Germinal center (tissue), 1 donor: Measurements from ENCODE around the gene ASB18.

ENCODE experiments used
- DNase-seq: peaks from one replicate; pipeline ENCODE4 v3.0.0; 2012; ENCODE audit warnings: mixed read lengths, low spot score

The ASB18 gene

DNA sequence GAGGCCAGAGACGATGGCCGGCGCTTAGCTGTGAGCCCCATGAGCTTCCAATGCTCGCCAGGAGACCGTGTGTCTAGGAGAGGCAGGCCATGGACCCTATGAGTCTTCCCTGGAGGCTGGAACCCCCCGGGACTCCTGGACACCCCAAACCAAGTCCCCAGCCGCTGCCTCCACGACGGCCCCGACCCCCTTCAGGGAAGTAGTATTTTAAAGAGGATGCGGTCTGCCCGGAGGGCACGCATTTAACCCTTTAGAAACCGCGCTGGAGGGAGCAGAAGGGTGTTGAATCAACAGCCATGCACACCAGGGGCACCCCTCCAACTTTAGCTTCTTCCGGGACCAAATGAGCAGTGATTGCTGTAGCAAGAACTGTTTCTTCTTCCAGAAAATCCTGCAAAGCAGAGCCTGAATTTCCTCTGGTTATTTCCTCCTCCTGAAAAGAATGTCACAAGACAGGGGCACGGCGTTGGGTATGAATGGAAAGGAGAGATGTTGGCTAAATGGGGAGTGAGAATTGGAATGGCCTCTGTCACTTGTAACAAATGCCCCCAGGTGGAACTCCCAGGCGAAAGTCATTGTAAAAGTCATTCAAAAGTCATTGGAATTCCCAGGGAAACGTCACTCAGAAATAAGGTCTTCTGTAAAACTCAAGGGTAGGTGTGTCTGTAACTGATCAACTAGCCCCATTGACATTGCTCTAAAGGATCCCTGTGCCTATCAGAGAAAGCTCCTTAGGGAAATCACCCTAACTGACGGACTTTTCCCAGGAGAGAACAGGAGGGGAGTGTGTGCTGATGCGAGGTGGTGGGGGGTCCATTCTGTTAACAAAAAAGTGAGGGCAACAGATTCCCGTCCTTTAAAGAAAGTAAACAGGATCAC lies 90.2 kb downstream of the ASB18 start:
- DNase-seq, result no peak

DNA sequence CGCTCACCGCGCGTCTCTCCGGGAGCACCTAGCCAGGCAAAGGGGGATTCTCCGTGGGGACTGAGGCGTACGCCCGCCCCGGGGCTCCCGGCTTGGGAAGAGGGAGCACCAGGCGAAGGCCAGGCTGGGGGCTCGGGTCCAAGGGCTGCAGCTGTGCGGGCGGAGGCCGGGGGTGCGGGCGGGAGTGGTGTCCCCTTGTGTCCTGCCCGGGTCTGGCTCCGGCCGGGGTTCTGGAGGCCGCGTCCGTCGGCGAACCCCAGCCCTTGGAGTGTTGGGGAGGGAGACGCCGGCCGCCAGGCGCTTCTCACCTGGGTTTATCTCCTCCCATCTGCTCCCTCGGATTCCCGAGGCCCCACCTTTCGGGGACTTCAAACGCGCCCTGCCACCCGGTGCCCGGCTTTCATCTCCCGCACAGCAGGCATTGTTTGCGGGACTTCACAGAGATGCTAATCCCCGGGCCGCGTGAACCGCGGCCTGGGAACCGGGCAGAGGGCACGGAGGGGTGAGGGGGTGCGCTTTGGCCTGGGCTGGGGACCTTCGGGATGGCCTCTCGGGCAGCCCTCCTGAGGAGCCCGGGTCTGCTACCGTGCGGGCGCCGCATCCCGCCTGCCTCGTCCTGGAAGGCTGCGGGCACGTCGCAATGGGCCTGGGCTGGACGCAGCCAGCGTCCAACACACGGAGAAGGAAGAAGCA lies 91.0 kb downstream of the ASB18 start:
- no peak for DNase-seq

DNA sequence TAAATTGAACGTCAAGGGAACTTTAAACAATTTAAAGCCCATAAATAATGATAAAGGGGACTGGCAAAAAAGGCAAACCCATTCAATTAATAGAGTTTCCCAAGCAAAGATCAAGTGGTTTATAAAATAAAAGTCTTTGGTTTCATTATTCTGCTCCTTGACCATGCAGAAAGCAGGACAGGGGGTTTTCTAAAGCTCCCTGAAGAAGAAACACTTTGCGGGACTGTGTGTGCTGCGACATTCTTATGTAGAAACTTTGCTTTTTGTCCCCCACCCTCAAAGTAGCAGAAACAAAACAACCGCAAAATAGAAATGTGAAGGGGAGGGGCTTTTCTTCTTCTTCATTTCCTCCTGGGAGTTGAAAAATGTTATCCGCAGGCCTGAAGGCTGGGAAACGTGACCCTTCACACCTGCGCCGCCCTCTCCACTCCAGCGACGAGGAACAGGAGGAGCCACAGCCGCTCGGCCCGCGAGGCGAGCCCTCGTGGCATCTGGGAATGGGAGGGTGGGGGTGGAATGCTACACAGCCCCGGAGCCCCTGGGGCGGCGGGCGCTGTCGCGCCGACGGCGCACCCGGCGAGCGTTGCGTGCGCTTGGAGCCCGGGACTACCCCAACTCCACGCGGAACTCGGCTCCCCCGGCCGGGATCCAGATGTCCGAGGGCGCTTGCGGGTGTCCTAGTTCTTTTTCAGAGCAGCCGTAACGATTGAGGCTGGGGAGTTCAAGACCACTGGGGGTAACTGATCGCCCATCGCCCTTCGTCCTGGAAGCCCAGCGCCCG lies 91.8 kb downstream of the ASB18 start:
- DNase-seq, result no peak

DNA sequence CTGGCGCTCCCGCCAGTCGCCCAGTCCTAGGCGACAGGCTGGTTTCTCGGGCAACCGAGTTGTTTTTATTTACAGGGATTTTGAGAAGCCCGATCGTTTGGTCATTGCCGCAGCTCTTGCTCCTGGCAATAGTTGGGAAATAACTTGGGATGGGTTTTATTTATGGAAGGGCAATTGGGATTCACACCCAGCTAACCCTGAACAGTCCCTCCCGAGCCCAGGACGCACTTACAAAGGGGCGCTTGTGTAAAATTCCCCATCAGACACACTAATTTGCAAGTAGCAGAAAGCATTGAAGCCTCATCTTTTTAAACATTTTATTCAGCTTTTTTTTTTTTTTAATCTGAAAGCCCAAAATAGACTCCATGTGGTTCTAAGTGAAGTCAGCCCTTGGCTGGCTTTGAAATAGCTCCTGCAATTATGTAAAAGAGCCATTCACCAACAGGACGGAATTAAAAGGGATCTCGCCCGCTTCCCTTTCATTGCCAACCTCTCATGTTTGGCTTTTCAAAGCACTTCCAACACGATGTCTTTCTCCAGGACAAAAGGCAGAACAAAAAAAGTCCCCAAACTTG lies 92.4 kb downstream of the ASB18 start:
- no peak for DNase-seq

- no peak for DNase-seq
Measured at GRCh38 chr2:236171181-236171679, 93.0 kb downstream of the ASB18 start.

DNA sequence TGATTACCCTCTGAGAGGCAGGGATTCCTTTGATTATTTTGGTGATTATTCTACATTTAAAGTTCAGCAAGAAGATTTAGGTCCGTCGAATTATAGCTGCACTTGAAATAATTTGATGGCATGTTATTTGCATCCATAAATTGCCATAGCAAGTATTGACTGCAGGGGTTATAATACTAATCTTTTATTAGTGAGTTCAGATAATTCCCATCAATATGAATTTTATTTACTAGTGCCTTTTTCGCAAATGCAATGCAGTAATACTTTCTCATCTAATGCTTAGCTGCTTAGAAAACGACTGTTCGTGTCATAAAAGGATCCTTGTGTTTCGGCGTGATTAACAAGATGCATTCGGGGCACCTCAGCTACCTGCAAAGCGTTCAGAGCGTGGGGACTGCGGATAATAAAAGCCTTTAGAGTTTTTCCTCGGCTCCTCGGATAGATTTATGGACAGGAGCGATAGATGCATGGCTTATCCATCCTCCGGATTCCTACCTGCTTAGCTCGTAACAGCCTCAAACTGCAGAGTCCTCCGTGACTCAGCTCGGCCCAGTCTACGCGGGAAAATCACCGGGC lies 93.5 kb downstream of the ASB18 start:
- DNase-seq, result no peak

GRCh38 chr2:236169741-236170589 lies 94.2 kb downstream of the ASB18 start:
- DNase-seq, result no peak

GRCh38 chr2:236169151-236169721 lies 95.0 kb downstream of the ASB18 start:
- no peak for DNase-seq

DNA sequence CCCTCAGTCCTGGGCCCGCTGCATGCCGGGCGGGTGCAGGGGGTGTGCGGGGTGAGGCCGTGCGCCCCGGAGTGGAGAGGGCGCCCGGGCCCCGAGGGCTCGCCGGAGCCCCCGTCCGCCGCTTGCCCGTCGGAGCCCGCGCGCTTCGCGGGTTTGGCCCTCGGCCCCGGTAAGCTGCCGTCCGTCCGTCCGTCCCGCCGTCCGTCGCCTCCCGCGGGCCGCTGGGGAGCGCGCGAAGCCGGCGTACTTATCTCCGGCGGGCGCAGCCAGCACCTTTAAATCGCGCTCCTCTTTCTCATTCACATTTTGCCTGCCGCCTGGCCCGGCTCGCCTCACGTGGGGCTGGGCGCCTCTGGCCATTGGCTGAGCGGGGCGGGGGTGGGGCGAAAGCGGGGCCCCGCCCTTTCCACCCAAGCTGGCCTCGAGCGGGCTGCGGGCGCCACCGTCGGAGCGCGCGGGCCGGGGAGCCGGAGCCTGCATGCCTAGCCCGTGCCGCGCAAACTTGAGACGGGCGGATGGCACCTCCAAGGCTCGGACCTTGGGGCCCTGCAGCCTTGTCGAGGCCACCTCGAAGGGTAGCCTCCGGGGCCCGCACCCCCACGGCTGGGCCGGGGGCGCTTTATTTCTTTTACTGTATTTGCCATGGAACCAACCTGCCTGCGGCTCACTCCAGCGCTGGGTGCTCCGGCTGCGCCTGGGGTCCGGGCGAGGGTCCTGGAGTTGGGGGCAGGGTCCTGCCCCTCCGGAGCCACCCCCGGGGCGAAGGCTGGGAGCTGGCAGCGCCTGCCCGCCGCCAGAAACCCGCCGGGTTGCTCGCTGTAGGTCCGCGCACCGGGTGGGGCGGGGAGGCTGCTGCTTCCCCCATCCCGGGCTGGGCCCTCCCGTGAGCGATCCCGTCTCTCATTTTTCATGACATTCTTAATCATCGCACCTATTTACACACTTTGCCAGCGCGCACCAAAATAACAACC lies 95.8 kb downstream of the ASB18 start, which contains the start of gene GBX2:
TSS of gene GBX2 (minus strand) at position 277 of the 971 bp plus-strand sequence. CDS start 415 bp downstream, outside the sequence.
- no peak for DNase-seq

GRCh38 chr2:236167297-236168109 lies 96.7 kb downstream of the ASB18 start:
- no peak for DNase-seq

DNA sequence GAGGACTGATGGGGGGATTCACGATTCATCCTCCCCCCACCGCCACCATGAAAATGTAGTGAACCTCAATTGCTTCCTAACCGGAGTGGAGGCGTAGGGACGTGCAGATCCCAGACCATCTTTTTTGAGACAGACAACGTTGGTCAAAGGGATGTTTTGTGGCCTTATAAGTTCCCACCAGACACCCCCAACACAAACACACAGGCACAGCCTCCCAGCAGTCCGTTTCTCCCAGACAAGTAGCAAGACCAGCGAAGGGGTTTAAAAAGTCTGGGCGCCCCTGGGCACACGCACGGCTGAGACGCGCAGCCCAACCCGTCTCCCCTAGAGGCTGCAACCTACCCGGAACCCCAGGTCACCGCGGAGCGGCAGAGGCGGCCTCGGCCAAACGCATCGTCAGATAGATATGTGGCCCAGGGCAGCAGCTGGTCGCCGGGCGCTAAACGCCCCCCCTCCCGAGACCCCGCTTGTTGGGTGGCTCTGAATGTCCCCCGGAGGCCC lies 97.4 kb downstream of the ASB18 start:
- DNase-seq, result no peak

DNA sequence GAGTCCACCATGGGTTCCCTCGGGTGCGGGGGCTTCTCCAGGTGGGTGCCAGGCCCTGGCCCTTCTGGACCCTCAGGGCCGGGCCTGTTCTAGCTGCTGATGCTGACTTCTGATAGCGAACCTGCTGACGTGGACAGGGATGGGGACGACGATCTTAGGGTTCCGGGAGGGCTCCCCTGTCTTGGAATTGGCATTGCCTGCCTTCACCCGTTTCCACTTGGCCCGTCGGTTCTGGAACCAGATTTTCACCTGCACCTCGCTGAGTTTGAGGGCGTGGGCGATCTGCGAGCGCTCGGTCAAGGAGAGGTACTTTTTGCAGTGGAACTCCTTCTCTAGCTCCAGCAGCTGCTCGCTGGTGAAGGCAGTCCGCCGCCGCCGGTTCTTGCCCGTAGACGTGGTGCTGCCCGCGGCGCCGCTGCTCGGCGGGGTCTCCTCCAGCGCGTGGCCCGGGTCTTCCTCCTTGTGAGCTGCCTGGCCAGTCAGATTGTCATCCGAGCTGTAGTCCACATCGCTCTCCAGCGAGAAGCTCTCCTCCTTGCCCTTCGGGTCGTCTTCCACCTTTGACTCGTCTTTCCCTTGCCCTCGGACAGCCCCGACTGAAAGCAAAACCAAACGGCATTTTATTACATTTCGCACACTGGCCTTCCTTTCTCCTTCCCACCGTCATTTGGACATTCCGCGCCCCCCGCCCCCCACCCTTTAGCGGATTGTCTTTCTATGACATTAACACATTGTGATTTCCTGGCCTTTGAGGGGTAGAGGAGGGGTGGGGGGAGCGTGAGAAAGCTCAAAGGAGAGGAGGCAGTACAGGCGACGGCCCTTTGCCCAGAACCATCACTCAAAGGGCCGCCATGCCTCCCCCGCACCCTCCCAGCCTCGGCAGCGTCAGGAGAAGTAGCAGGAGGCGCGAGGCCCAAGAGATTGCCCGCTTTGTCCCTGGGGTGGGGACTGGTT lies 98.1 kb downstream of the ASB18 start:
- no peak for DNase-seq

DNA sequence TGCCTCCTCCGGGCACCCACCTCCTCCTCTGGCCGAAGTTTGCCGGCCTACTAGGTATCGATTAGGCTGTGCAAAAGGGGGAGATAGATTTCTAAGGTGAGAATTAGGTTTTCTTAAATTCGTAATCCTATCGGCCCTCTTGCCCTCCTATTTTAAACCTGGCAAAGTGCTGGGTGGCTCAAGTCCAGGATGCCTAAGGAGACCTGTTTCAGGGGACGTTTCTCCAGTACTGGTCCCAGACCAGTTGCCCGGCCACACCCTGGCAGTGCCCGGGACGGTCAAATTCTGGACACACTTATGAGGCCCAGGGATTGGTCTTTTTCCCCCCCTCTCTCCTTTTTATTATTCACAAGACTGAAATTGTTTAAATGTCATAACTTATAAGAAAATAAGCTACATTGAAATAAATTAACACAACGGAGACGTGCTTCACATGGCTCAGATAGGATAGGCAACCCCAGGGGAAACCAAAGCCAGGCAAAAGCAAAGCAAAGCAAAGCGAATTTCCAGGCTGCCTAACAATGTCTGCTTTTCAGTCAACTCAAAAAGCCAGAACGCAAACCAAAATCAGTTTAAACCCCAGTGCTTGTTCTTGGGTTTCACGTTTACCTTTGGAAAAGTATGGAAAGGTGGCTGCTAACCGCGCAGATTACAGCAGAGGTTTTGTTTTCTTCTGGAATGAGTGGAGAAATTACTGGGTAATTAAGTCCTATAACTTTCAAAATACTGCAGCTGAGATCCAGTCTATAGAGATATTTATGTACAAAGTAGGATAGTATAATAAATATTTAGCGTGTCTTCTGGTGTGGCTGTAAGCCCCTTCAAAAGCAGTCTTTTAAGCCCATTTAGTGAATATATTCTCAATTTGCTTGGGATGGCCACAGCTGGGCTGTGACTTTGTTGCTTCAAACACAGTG lies 99.0 kb downstream of the ASB18 start:
- no peak for DNase-seq

DNA sequence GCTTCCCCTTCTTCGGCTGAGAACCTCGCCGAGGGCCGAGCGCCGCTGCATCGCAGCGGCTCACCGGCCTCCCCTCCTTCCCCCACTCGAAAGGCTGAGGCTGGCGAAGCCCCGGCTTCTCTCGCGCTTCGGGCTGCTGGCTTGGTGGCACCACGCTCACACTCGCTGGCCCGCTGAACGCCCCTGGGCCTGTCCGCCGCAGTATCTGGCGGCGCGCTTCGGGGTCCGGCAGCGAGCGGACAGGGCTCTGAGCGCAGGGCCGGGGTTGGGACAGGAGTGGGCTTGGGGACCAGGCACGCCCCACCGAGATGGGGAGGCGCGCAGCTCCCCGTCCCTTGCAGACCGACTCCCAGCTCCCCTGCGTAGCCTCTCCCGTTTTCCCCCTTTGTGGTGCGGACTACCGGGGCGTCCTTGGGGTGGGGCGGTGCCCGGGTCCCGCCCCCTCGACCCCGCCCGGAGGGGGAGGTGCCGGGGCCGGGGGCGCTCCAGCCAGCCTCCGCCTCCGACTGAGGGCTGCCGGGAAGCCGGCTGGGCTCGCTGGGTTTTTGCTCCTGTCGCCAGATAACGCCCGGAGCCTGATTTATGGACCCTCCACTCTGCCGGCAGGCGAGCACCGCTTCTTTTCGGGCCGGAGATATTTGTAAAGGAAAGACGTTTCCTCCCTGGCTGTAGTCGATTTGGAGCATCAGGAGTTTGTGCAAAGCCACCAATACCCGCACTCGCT lies 99.8 kb downstream of the ASB18 start:
- no peak for DNase-seq
